ENCODE data around the gene CRELD2.

DNA sequence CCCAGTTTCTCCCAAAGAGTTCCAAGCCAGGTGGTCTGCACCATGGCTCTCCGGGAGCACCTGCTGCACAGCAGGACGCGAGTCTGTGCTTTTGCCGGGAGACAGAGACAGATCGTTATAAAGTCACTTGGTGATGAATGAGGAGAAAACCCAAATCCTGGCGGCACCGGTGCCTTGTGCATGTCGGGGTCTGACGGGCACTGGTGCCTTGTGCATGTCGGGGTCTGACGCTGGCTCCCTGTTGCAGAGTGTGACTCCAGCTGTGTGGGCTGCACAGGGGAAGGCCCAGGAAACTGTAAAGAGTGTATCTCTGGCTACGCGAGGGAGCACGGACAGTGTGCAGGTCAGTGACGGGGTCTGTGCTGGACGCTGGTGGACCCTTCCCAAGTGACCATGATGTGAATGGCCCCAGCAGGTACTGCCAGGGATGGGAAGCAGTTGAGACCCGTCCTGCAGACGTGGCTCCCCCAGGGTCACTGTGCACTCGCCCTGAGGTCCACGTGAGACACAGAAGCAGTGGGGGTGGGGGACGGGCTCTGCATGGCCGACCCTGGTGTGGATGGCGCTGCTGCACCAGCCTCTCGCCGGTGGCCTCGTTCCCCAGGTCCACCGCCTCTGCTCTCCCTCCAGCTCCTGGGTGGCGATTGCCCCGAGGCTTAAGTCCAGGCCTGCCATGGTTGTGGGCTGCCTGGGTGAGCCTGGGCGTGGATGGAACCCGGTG lies 5.8 kb downstream of the CRELD2 start:
- TF ChIP-seq POLR2A (IDR thresholded peaks at IDR 0.05; ENCODE audit: low read depth, low read length) = no peak
- TF ChIP-seq POLR2AphosphoS5 (IDR thresholded peaks at IDR 0.05; ENCODE audit: low read depth, low read length) = 0 out of 2 replicates have a peak, but pooled peaks have one; percentile 8
- TF ChIP-seq POU2F2 (IDR thresholded peaks at IDR 0.05; ENCODE audit: low read depth, low read length) = no peak
- no peak for TF ChIP-seq TAF1 (IDR thresholded peaks at IDR 0.05; ENCODE audit: low read depth, low read length)

Data from GM12891 (cell line).